NB4 (cell line): ENCODE measurements around the gene MYBPC2.

Experiments
- MAX ChIP-seq: IDR thresholded peaks from 2 replicates; pipeline ENCODE4 v1.6.1; 2011; ENCODE audit warnings: low read depth, low read length
- POLR2A ChIP-seq: IDR thresholded peaks from 2 replicates; pipeline ENCODE4 v1.6.1; 2011; ENCODE audit warnings: mild to moderate bottlenecking; ENCODE audit not compliant: insufficient read length; ENCODE audit errors: extremely low read depth

- TF ChIP-seq MAX (no peak), POLR2A (no peak)
Measured at GRCh38 chr19:50447750-50448149, 15.1 kb downstream of the MYBPC2 start.
